ENCODE measurements around the gene TMEM25. TPM values are rescaled to one million over a fixed set of nuclear protein-coding genes. Genes with fewer than 3 reads are reported as not detected.
"Not testable (repeated sequence)": the region's sequence is repeated elsewhere in the genome, so short reads cannot be mapped to it uniquely, and the experiment has no call there.

The TMEM25 gene
- total RNA-seq, 2 donors from 2014 or later, result 8.8 to 10.1 TPM

- DNase-seq, result peak; percentile 85
- intact Hi-C loops (cut with DNase I), result no loop called here
- ATAC-seq, result peak; percentile 89 to 92
Observed at GRCh38 chr11:118572061-118572980, 41.3 kb downstream of the TMEM25 start, which contains the start of gene ARCN1. Gene ARCN1, plus strand, starts transcription at chr11:118572409. Its CDS starts 139 bp downstream, at chr11:118572548.

- ATAC-seq, result peak; percentile 9 to 53
- no peak for DNase-seq
- intact Hi-C loops (cut with DNase I), result no loop called here
Observed at GRCh38 chr11:118572981-118573550, 42.1 kb downstream of the TMEM25 start.

GRCh38 chr11:118574636-118575035 lies 43.6 kb downstream of the TMEM25 start:
- intact Hi-C loops (cut with DNase I), result loop anchor here in 1 of 2 donors (5.0 kb wide), 1 partner anchor 38 kb away; no protein-coding TSS in a partner anchor
- DNase-seq (no peak), ATAC-seq (no peak)

- not testable (repeated sequence) for DNase-seq, ATAC-seq
- intact Hi-C loops (cut with DNase I), result loop anchor here in 1 of 2 donors (5.0 kb wide), 1 partner anchor 34 kb away; no protein-coding TSS in a partner anchor
Observed at GRCh38 chr11:118577995-118578394, 47.0 kb downstream of the TMEM25 start.

DNA sequence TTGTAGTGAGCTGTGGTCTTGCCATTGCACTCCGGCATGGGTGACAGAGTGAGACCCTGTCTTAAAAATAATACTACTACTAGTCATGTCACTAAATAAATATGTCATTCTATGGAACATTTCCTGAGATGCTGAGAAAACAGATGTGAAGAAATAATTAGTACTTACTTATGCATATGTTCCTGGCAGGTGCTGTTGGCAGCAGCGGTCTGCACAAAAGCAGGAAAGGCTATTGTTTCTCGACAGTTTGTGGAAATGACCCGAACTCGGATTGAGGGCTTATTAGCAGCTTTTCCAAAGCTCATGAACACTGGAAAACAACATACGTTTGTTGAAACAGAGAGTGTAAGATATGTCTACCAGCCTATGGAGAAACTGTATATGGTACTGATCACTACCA lies 50.1 kb downstream of the TMEM25 start:
- ATAC-seq (no peak), DNase-seq (no peak)
- intact Hi-C loops (cut with DNase I), result no loop called here

Other genes with a start within 250 kb of the TMEM25 start
- 1 to 10 TPM; 1.6 to 3.7 TPM for gene CD3E, start 226.5 kb upstream of the TMEM25 start, total RNA-seq
- 1 to 10 TPM in 1 of 2 donors, under 1 TPM in 1; 0.86 to 2.0 TPM for gene CD3D, start 188.5 kb upstream of the TMEM25 start, total RNA-seq
- 1 to 10 TPM in 1 of 2 donors, under 1 TPM in 1; 0.76 to 1.4 TPM for gene CD3G, start 186.8 kb upstream of the TMEM25 start, total RNA-seq
- gene UBE4A, start 171.6 kb upstream of the TMEM25 start, total RNA-seq, result 10 to 100 TPM; 32.9 to 41.2 TPM
- 100 to 1,000 TPM; 567 to 582 TPM for gene ATP5MG, start 129.6 kb upstream of the TMEM25 start, total RNA-seq
- 10 to 100 TPM; 23.7 to 25.2 TPM for gene KMT2A, start 94.7 kb upstream of the TMEM25 start, total RNA-seq
- 1 to 10 TPM in 1 of 2 donors, not detected in 1; 1.2 TPM for gene TTC36, start 3.7 kb upstream of the TMEM25 start, total RNA-seq
- gene IFT46, start 34.7 kb downstream of the TMEM25 start, total RNA-seq, result 10 to 100 TPM; 13.4 to 18.8 TPM
- gene ARCN1, start 41.2 kb downstream of the TMEM25 start, total RNA-seq, result 100 to 1,000 TPM in 1 of 2 donors, 10 to 100 TPM in 1; 98.2 to 129 TPM
- gene PHLDB1, start 76.4 kb downstream of the TMEM25 start, total RNA-seq, result 100 to 1,000 TPM; 108 to 159 TPM
- not detected for gene TREH, start 148.5 kb downstream of the TMEM25 start, total RNA-seq